GM12878 (cell line): ENCODE results near the gene PSMC3. TPM values are rescaled to one million over a fixed set of nuclear protein-coding genes. Genes with fewer than 3 reads are reported as not detected.

ENCODE experiments used
- ATAC-seq: fragments of 200-7000 bp; cut with Tn5 transposase; 3 replicates; pipeline ENCODE4 v1.9.1; 2020; ENCODE audit warnings: mild to moderate bottlenecking, moderate library complexity
- BruUV-seq: library from RNA; stranded (reverse); fragments of 400-500 nt; replicated peaks from 2 replicates; lab custom pipeline; 2021; lab: Mats Ljungman, UMichigan
- CTCF ChIA-PET: fragments of 300-600 bp; sonication (Branson Sonifier 250); formaldehyde crosslinking; extraction: SDS; loops from one replicate; lab custom pipeline; 2021; ENCODE audit warnings: inconsistent platforms; lab: Yijun Ruan, JAX
- POLR2A ChIA-PET: fragments of 350-600 bp; formaldehyde crosslinking; extraction: SDS; loops from one replicate; lab custom pipeline; 2021; ENCODE audit warnings: inconsistent platforms; lab: Charles Lee
- RAD21 ChIA-PET: fragments of 300-600 bp; sonication (Branson Sonifier 250); formaldehyde crosslinking; loops from one replicate; lab custom pipeline; 2023; ENCODE audit warnings: antibody characterized with exemption; ENCODE audit not compliant: unreplicated experiment; lab: Charles Lee
- SMC1A ChIA-PET: fragments of 300-600 bp; sonication (Branson Sonifier 250); formaldehyde crosslinking; loops from one replicate; lab custom pipeline; 2023; ENCODE audit not compliant: unreplicated experiment, uncharacterized antibody; lab: Charles Lee
- DNase-seq: peaks from one replicate; pipeline ENCODE4 v3.0.0-alpha.2; 2011; ENCODE audit warnings: low read depth, low spot score
- FAIRE-seq: peaks from 3 replicates; lab custom pipeline; 2011; peaks lifted over from hg19 to GRCh38; lab: Jason Lieb, UNC
- H2AFZ ChIP-seq: 2 replicates; pipeline ENCODE4 v1.6.0; 2011; ENCODE audit warnings: low read depth, low read length, control low read depth; ENCODE audit not compliant: control insufficient read depth
- H3K27ac ChIP-seq: 2 replicates; pipeline ENCODE4 v1.5.1; 2011; ENCODE audit warnings: control low read depth; ENCODE audit not compliant: control insufficient read depth, insufficient read depth
- H3K27me3 ChIP-seq, 2 experiments: replicated peaks in 1 of 2; 2 replicates each; pipeline versions ENCODE4 v1.6.0 to v1.6.1; 2011; ENCODE audit warnings: low read length in 1 of 2; ENCODE audit not compliant: control insufficient read depth in 2 of 2, insufficient read depth in 2 of 2
- H3K36me3 ChIP-seq, 2 experiments: 2 replicates each; pipeline ENCODE4 v1.5.1; 2011; ENCODE audit warnings: low read length in 1 of 2; ENCODE audit not compliant: control insufficient read depth in 2 of 2, insufficient read depth in 2 of 2
- H3K4me1 ChIP-seq: 2 replicates; pipeline ENCODE4 v1.6.1; 2011; ENCODE audit warnings: mild to moderate bottlenecking, low read length, moderate library complexity, mixed read lengths; ENCODE audit not compliant: control insufficient read depth, insufficient read depth
- H3K4me2 ChIP-seq: 2 replicates; pipeline ENCODE4 v1.6.0; 2011; ENCODE audit warnings: control low read depth; ENCODE audit not compliant: control insufficient read depth, insufficient read depth
- H3K4me3 ChIP-seq: fragments of 200-600 bp; sonication (generic); 2 replicates; pipeline ENCODE4 v1.5.1; 2016
- H3K79me2 ChIP-seq: 2 replicates; pipeline ENCODE4 v1.6.0; 2011; ENCODE audit warnings: low read length; ENCODE audit not compliant: control insufficient read depth, insufficient read depth
- H3K9ac ChIP-seq: 2 replicates; pipeline ENCODE4 v1.8.0; 2011; ENCODE audit warnings: low read length, control low read depth, mixed read lengths; ENCODE audit not compliant: control insufficient read depth, insufficient read depth
- H3K9me3 ChIP-seq: replicated peaks from 3 replicates; pipeline ENCODE4 v1.5.1; 2011; ENCODE audit warnings: mild to moderate bottlenecking, low read length; ENCODE audit not compliant: control insufficient read depth, insufficient read depth
- H4K20me1 ChIP-seq: 2 replicates; pipeline ENCODE4 v1.6.0; 2011; ENCODE audit not compliant: control insufficient read depth, insufficient read depth
- ATF3 ChIP-seq: IDR thresholded peaks from 2 replicates; pipeline ENCODE4 v1.6.1; 2011; ENCODE audit warnings: low read depth, mild to moderate bottlenecking, low read length, moderate library complexity, borderline replicate concordance; ENCODE audit errors: extremely low read depth
- BACH1 ChIP-seq: fragments of 450-650 bp; IDR thresholded peaks from 2 replicates; pipeline ENCODE4 v1.6.1; 2017; ENCODE audit warnings: mild to moderate bottlenecking, borderline replicate concordance
- BCLAF1 ChIP-seq: fragments of 450-650 bp; IDR thresholded peaks from 2 replicates; pipeline ENCODE4 v1.6.1; 2017; ENCODE audit warnings: antibody characterized with exemption, mild to moderate bottlenecking, moderate library complexity
- BMI1 ChIP-seq: fragments of 450-650 bp; IDR thresholded peaks from 2 replicates; pipeline ENCODE4 v1.6.1; 2016; ENCODE audit warnings: mild to moderate bottlenecking, moderate library complexity, borderline replicate concordance
- CHD1 ChIP-seq: IDR thresholded peaks from 2 replicates; pipeline ENCODE4 v1.6.1; 2012; ENCODE audit warnings: low read depth, low read length, improper control_type of control experiment
- E2F8 ChIP-seq: fragments of 450-650 bp; IDR thresholded peaks from 2 replicates; pipeline ENCODE4 v1.6.1; 2018; ENCODE audit warnings: mild to moderate bottlenecking, low read depth, moderate library complexity; ENCODE audit not compliant: partially characterized antibody
- GATAD2B ChIP-seq: fragments of 450-650 bp; conservative IDR thresholded peaks from 2 replicates; pipeline ENCODE4 v1.6.1; 2017; ENCODE audit warnings: low read depth, mild to moderate bottlenecking, moderate library complexity
- JUND ChIP-seq: IDR thresholded peaks from 2 replicates; pipeline ENCODE4 v1.6.1; 2012; ENCODE audit warnings: low read depth, mild to moderate bottlenecking, low read length, improper control_type of control experiment, moderate library complexity
- NR2C2 ChIP-seq: IDR thresholded peaks from 2 replicates; pipeline ENCODE4 v1.6.1; 2011; ENCODE audit warnings: borderline replicate concordance, low read depth; ENCODE audit not compliant: control insufficient read depth, insufficient read length
- PAX8 ChIP-seq: fragments of 450-650 bp; IDR thresholded peaks from 2 replicates; pipeline ENCODE4 v1.6.1; 2017; ENCODE audit warnings: mild to moderate bottlenecking, moderate library complexity
- RELB ChIP-seq: fragments of 450-650 bp; IDR thresholded peaks from 2 replicates; pipeline ENCODE4 v1.6.1; 2017; ENCODE audit warnings: low read depth, mild to moderate bottlenecking, moderate library complexity
- SIX5 ChIP-seq: IDR thresholded peaks from 2 replicates; pipeline ENCODE4 v1.6.1; 2011; ENCODE audit warnings: mild to moderate bottlenecking, low read depth, low read length, moderate library complexity; ENCODE audit not compliant: severe bottlenecking
- TARDBP ChIP-seq: IDR thresholded peaks from 2 replicates; pipeline ENCODE4 v1.6.1; 2016; ENCODE audit warnings: borderline replicate concordance
- TCF3 ChIP-seq: IDR thresholded peaks from 2 replicates; pipeline ENCODE4 v1.6.1; 2012; ENCODE audit warnings: low read depth, mild to moderate bottlenecking, low read length, borderline replicate concordance; ENCODE audit not compliant: insufficient read depth
- WGBS: methylation state at CpG from one replicate; pipeline ENCODE4 v1.1.6; 2016; ENCODE audit warnings: low lambda C conversion rate; ENCODE audit not compliant: insufficient replicate concordance, insufficient coverage; ENCODE audit errors: missing lambda C conversion rate; 5-methylcytosine and 5-hydroxymethylcytosine counted together
- in situ Hi-C: fragments of 300-500 bp; cut with MboI; formaldehyde crosslinking; loops from 9 replicates; pipeline ENCODE4 v1.14.3; 2018; ENCODE audit warnings: mixed read lengths
- intact Hi-C: fragments of 100-400 bp; cut with micrococcal nuclease; formaldehyde crosslinking; loops from one replicate; pipeline ENCODE4 v1.14.2; 2022; ENCODE audit not compliant: unreplicated experiment
- polyA plus RNA-seq, 11 experiments: library from polyadenylated mRNA; depleted of rRNA in 4 of 11; unstranded in 6 of 11; stranded (reverse) in 5 of 11; fragments of >200 nt; fragmentation: Nextera tagmentation in 4 of 11; fragmentation: Illumina TruSeq in 1 of 11; extraction: Ambion mirVana in 4 of 11; extraction: Trizol in 1 of 11; gene quantifications; 1 replicate in 1 of 11; 2 replicates in 10 of 11; pipeline versions ENCODE4 v1.2.1 to v1.2.3, GENCODE V29; 2011 to 2016; ENCODE audit warnings: inconsistent platforms in 2 of 11, missing spikeins in 2 of 11, low read depth in 1 of 11
- total RNA-seq, 4 experiments: library from RNA; depleted of rRNA in 3 of 4; stranded (reverse); fragments of >200 nt in 3 of 4; fragmentation: Illumina TruSeq in 1 of 4; extraction: Trizol in 1 of 4; gene quantifications; 2 replicates each; pipeline versions ENCODE4 v1.2.1 to v1.2.3, GENCODE V29; 2013 to 2021

The PSMC3 gene
- total and polyA plus RNA-seq, 10 of the 15 experiments (the other 5 are each of a cell fraction or from before 2014, with no cell fraction given) = 39.5 to 289 (median 155) TPM

GRCh38 chr11:47449541-47449940 is 23.3 kb upstream of the PSMC3 start:
- ChIA-PET SMC1A (interaction anchor here (1.0 kb wide), 1 partner anchor 10 kb away, joined by 3 read pairs; no protein-coding TSS in a partner anchor), CTCF (no interaction called here), RAD21 (no interaction called here)
- Histone ChIP-seq H3K9ac (no peak overlapping the region), H3K27me3 (no peaks in the 10 kb centered on the region), H3K36me3 (no peaks in the 10 kb centered on the region), H3K4me2 (no peak overlapping the region), H3K27ac (no peak overlapping the region), H3K4me1 (no peaks in the 10 kb centered on the region), H3K9me3 (no peaks in the 10 kb centered on the region), H3K4me3 (no peak overlapping the region)
- DNase-seq (no peak), ATAC-seq (no peak), FAIRE-seq (no peak)
- in situ Hi-C loops = no loop called here
- WGBS = 79% methylated on average over 8 of the region's 8 CpGs
- BruUV-seq = no TSS peak
- TF ChIP-seq BCLAF1 (no peak), CHD1 (no peak), SIX5 (no peak), JUND (no peak), PAX8 (no peak), ATF3 (no peak), TARDBP (no peak), BMI1 (no peak), E2F8 (no peak), NR2C2 (no peak), TCF3 (no peak), GATAD2B (no peak), RELB (no peak), BACH1 (no peak)
- TF ChIP-seq, all 136 proteins: peak for 0
- Histone ChIP-seq H2AFZ (no peak overlapping the region), H4K20me1 (no peaks in the 10 kb centered on the region), H3K79me2 (no peaks in the 10 kb centered on the region)
- intact Hi-C loops = no loop called here
- POLR2A ChIA-PET = interaction anchor here (0.6 kb wide), 1 partner anchor 150 kb away, joined by 7 read pairs; no protein-coding TSS in a partner anchor
